NOMO-1 treated with DMSO at 0.1 percent for 48 hours (cell line): Measurements from ENCODE around the gene NOSIP.

Experiments used
- DNase-seq: peaks from one replicate; lab custom pipeline; 2025; ENCODE audit not compliant: unreplicated experiment; lab: John Stamatoyannopoulos, UW

NOSIP gene

DNA sequence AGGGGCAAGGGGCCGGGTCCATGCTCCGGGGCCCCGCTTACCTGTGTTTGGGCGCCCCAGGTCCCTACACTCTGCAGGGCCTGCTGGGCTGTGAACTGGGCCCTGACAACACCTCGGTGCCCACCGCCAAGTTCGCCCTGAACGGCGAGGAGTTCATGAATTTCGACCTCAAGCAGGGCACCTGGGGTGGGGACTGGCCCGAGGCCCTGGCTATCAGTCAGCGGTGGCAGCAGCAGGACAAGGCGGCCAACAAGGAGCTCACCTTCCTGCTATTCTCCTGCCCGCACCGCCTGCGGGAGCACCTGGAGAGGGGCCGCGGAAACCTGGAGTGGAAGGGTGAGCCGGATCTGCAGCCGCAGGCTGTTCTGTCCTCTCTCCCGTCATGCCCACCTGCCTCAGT is 66.2 kb downstream of the NOSIP start:
- DNase-seq, result no peak

DNA sequence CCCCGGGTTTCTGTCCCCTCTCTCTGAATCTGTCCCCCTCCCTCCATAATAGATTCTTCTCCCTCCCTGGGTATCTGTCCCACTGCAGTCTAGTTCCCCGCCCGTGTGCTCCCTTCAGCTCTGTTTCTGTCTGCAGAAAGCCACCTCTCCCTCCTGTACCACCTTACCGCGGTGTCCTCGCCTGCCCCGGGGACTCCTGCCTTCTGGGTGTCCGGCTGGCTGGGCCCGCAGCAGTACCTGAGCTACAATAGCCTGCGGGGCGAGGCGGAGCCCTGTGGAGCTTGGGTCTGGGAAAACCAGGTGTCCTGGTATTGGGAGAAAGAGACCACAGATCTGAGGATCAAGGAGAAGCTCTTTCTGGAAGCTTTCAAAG is 66.6 kb downstream of the NOSIP start:
- no peak for DNase-seq

GRCh38 chr19:49512970-49513745 is 67.2 kb downstream of the NOSIP start:
- DNase-seq, result peak; percentile 59

DNA sequence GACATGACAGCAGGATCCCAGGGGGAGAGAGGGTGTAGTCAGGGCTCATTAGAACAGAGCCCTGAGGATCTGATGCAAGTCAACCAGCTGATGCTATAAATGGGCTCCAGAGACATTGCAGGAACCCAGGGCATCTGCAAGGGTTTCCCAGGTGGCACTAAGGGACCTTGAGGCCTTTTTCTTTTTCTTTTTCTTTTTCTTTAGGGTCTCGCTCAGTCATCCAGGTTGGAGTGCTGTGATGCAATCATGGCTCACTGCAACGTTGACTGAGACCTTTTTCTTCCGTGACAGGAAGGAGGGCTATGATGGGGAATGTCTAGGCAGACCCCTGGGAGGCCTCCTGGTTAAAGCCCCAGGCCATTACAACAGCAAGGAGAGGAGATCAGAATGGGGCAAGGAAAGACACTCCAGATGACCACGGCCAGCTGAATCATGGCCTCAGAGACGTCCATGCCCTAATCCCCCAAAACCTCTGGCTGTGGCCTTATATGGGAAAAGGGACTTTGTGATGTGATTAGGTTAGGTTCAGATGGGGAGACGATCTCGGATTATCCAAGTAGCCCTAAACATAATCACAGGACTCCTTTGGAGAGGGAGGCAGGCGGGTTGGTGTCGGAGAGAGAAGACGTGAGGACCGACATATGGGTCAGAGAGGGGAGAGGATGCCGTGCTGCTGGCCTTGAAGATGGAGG is 72.4 kb downstream of the NOSIP start:
- no peak for DNase-seq

DNA sequence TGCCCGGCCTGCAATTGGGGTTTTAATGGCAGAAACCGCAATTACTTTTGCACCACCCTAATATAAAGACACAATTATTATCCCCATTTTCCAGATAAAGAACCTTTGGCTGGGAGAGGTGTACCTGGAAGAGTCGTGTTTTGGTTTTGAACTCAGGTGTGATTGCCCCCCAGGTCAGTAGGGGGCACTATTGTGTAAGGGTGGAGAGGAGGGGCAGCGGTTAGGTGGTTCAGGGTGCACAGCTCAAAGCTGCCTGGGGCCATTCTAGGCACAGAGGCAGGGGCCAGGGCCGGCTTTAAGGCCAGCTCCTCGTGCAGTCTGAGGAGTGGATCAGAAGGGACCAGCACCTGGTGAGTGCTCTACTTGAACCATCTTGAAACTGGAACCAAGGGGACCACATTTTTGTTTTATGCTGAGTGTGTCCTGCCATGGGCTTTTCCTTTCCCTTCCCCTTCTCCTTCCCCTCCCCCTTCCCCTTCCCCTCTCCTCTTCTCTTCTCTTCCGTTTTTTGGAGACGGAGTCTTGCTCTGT is 73.7 kb downstream of the NOSIP start:
- peak; percentile 85 for DNase-seq
